ENCODE measurements around the gene EID2. TPM values are rescaled to one million over a fixed set of nuclear protein-coding genes. Genes with fewer than 3 reads are reported as not detected.

EID2 gene
- total and polyA plus RNA-seq, 2 of the 13 experiments (the other 11 are each of a cell fraction or from before 2014, with no cell fraction given): 3.7 to 14.1 TPM

GRCh38 chr19:39553082-39553652 is 13.2 kb upstream of the EID2 start:
- DNase-seq (ENCODE audit: low spot score) (no peak), FAIRE-seq (no peak), ATAC-seq (no peak)
- Histone ChIP-seq H3K4me1 (ENCODE audit: insufficient read depth, low read length) (peaks cover 10% of the 10 kb centered on the region), H3K27me3 (ENCODE audit: control insufficient read depth in 1 of 2, insufficient read depth in 2 of 2, low read length in 2 of 2) (no peaks in the 10 kb centered on the region; a peak in 1 of 5 replicates), H3K4me3 (replicated peaks in 1 of 3; ENCODE audit: insufficient read depth in 1 of 3, low read depth in 2 of 3, low read length in 3 of 3) (no peak overlapping the region), H4K20me1 (ENCODE audit: insufficient read depth, low read length) (no peaks in the 10 kb centered on the region), H3K9ac (ENCODE audit: insufficient read depth, low read depth, low read length) (no peak overlapping the region), H3K79me2 (ENCODE audit: insufficient read depth, low read length) (no peaks in the 10 kb centered on the region), H2AFZ (ENCODE audit: low read length) (no peak overlapping the region), H3K4me2 (ENCODE audit: low read depth, low read length) (no peak overlapping the region), H3K9me3 (ENCODE audit: low read length) (no peaks in the 10 kb centered on the region), H3K36me3 (replicated peaks in 1 of 2; ENCODE audit: control insufficient read depth in 1 of 2, insufficient read depth in 2 of 2, low read length in 2 of 2) (no peaks in the 10 kb centered on the region), H3K27ac (ENCODE audit: extremely low read length, insufficient read depth, low read length) (no peak overlapping the region)
- WGBS (ENCODE audit: low lambda C conversion rate): 4% methylated on average over 5 of the region's 7 CpGs
- TF ChIP-seq ARHGAP35 (CRISPR knock-in tag; IDR thresholded peaks at IDR 0.05; ENCODE audit: borderline replicate concordance): no peak
- no peak for TF ChIP-seq BORCS8-MEF2B (CRISPR knock-in tag; IDR thresholded peaks at IDR 0.05)
- TF ChIP-seq CREB1 (IDR thresholded peaks at IDR 0.05): no peak
- TF ChIP-seq CREB1 (CRISPR knock-in tag; IDR thresholded peaks at IDR 0.05): no peak
- TF ChIP-seq GATA4 (IDR thresholded peaks at IDR 0.05; ENCODE audit: borderline replicate concordance, low read depth): no peak
- TF ChIP-seq ZNF761 (CRISPR knock-in tag; conservative IDR thresholded peaks at IDR 0.05): no peak
- no peak for TF ChIP-seq RAD51 (IDR thresholded peaks at IDR 0.05; ENCODE audit: borderline replicate concordance)
- TF ChIP-seq HOMEZ (CRISPR knock-in tag; IDR thresholded peaks at IDR 0.05; ENCODE audit: low read depth): no peak
- no peak for TF ChIP-seq HMGXB4 (CRISPR knock-in tag; IDR thresholded peaks at IDR 0.05; ENCODE audit: borderline replicate concordance in 1 of 2, low read depth in 1 of 2)
- POLR2A ChIA-PET: no interaction called here
- CTCF ChIA-PET (ENCODE audit: low intra/inter-chr PET ratio, low total read pairs): interaction anchor here (3.5 kb wide), 1 partner anchor 119 kb away, joined by 49 read pairs; no protein-coding TSS in a partner anchor
- intact Hi-C loops (cut with micrococcal nuclease; ENCODE audit: unreplicated experiment) (no loop called here), in situ Hi-C loops (cut with HindIII; ENCODE audit: extremely low pct_ligation_motif_present, low pct_unique_long_range_greater_than_20kb) (loop anchor here (5.0 kb wide), 1 partner anchor 119 kb away; no protein-coding TSS in a partner anchor)
- BruUV-seq (replicated peaks): no TSS peak

Data from HepG2 (cell line).